PC-9 (cell line): ENCODE measurements around the gene CEP20.

Experiments used
- CTCF ChIP-seq: fragments of 200-600 bp; sonication (generic); conservative IDR thresholded peaks from 2 replicates; pipeline ENCODE4 v1.6.1; 2017; ENCODE audit warnings: mixed run types, antibody characterized with exemption, mild to moderate bottlenecking, moderate library complexity
- EZH2 ChIP-seq: fragments of 200-600 bp; sonication (generic); IDR thresholded peaks from 2 replicates; pipeline ENCODE4 v1.8.0; 2017; ENCODE audit warnings: antibody characterized with exemption, low read depth

DNA sequence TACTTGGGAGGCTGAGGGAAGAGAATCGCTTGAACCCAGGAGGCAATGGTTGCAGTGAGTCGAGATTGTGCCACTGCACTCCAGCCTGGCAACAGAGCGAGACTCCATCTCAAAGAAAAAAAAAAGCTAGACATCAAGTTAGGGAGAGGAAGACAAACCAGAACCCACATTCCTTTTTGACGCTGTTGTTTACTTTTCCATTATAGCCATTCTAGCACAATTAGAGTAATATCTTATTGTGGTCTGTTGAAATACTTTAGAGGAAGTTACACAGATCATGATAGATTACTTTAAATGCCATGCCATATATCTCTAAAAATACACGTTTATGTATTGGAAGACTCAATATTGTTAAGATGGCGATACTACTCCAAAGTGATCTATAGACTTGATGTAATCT lies 44.5 kb upstream of the CEP20 start:
- no peak for TF ChIP-seq CTCF
- TF ChIP-seq EZH2 = no peak
